Fibroblast of skin of right quadriceps (primary cell): ENCODE data around the gene SLC6A6.

Source experiments
- DNase-seq: peaks from one replicate; pipeline ENCODE4 v3.0.0-alpha.2; 2013

The SLC6A6 gene

GRCh38 chr3:14524920-14525660 is 122.7 kb downstream of the SLC6A6 start:
- no peak for DNase-seq

- DNase-seq: peak; percentile 18
These were observed 123.6 kb downstream of the SLC6A6 start for GRCh38 chr3:14525685-14526631.

- no peak for DNase-seq
These were observed 125.7 kb downstream of the SLC6A6 start for GRCh38 chr3:14528081-14528480.

GRCh38 chr3:14531856-14532395 is 129.5 kb downstream of the SLC6A6 start:
- no peak for DNase-seq

- no peak for DNase-seq
These were observed 130.5 kb downstream of the SLC6A6 start for GRCh38 chr3:14532691-14533456.

GRCh38 chr3:14533457-14533958 is 131.1 kb downstream of the SLC6A6 start:
- DNase-seq: no peak

GRCh38 chr3:14534516-14535191 is 132.2 kb downstream of the SLC6A6 start:
- no peak for DNase-seq

- no peak for DNase-seq
These were observed 133.2 kb downstream of the SLC6A6 start for GRCh38 chr3:14535616-14536015.

- no peak for DNase-seq
These were observed 133.8 kb downstream of the SLC6A6 start for GRCh38 chr3:14536055-14536815.

GRCh38 chr3:14536837-14537589 is 134.6 kb downstream of the SLC6A6 start:
- DNase-seq: peak; percentile 16

- no peak for DNase-seq
These were observed 135.4 kb downstream of the SLC6A6 start for GRCh38 chr3:14537590-14538450.

GRCh38 chr3:14538451-14539088 is 136.2 kb downstream of the SLC6A6 start:
- no peak for DNase-seq
